HEK293 (cell line): ENCODE results near the gene OGDHL.

Source experiments
- BCL11B ChIP-seq: fragments of 450-650 bp; formaldehyde crosslinking; IDR thresholded peaks from 2 replicates; pipeline ENCODE4 v1.5.1; 2016; ENCODE audit warnings: low read depth, missing biosample characterization, missing genetic modification characterization
- CTCF ChIP-seq: fragments of 450-650 bp; formaldehyde crosslinking; IDR thresholded peaks from 2 replicates; pipeline ENCODE4 v1.5.1; 2016; ENCODE audit warnings: missing biosample characterization, missing genetic modification characterization
- SP2 ChIP-seq: fragments of 450-650 bp; formaldehyde crosslinking; IDR thresholded peaks from 2 replicates; pipeline ENCODE4 v1.5.1; 2016; ENCODE audit warnings: missing biosample characterization, missing genetic modification characterization
- ZBTB21 ChIP-seq: fragments of 450-650 bp; formaldehyde crosslinking; IDR thresholded peaks from 2 replicates; pipeline ENCODE4 v1.5.1; 2017; ENCODE audit warnings: missing biosample characterization, missing genetic modification characterization
- ZBTB44 ChIP-seq: fragments of 450-650 bp; IDR thresholded peaks from 2 replicates; pipeline ENCODE4 v1.5.1; 2018; ENCODE audit warnings: missing biosample characterization, mild to moderate bottlenecking, missing genetic modification characterization
- ZFP3 ChIP-seq: fragments of 450-650 bp; formaldehyde crosslinking; IDR thresholded peaks from 2 replicates; pipeline ENCODE4 v1.5.1; 2016; ENCODE audit warnings: low read depth, missing biosample characterization, missing genetic modification characterization
- ZNF266 ChIP-seq: fragments of 450-650 bp; formaldehyde crosslinking; IDR thresholded peaks from 2 replicates; pipeline ENCODE4 v1.5.1; 2016; ENCODE audit warnings: missing biosample characterization, missing genetic modification characterization, low read depth
- ZNF274 ChIP-seq, 2 experiments: fragments of 200-500 bp in 1 of 2; fragments of 450-650 bp in 1 of 2; sonication (Bioruptor generic) in 1 of 2; formaldehyde crosslinking in 1 of 2; IDR thresholded peaks; 2 replicates each; pipeline versions ENCODE4 v1.5.1 to v1.6.1; 2014 to 2016; ENCODE audit warnings: borderline replicate concordance in 1 of 2, inconsistent platforms in 1 of 2, low read length in 1 of 2, missing biosample characterization in 1 of 2, missing genetic modification characterization in 1 of 2
- ZNF549 ChIP-seq: fragments of 450-650 bp; IDR thresholded peaks from 2 replicates; pipeline ENCODE4 v1.5.1; 2018; ENCODE audit warnings: missing biosample characterization, missing genetic modification characterization, mild to moderate bottlenecking, inconsistent platforms, moderate library complexity
- ZNF639 ChIP-seq: fragments of 450-650 bp; formaldehyde crosslinking; IDR thresholded peaks from 2 replicates; pipeline ENCODE4 v1.5.1; 2016; ENCODE audit warnings: missing biosample characterization, missing genetic modification characterization
- TF ChIP-seq, protein P1 (sequence below): fragments of 450-650 bp; formaldehyde crosslinking; IDR thresholded peaks from 2 replicates; pipeline ENCODE4 v1.5.1; 2016; ENCODE audit warnings: missing biosample characterization, missing genetic modification characterization
- TF ChIP-seq, protein P2 (sequence below): fragments of 450-650 bp; formaldehyde crosslinking; IDR thresholded peaks from 2 replicates; pipeline ENCODE4 v1.5.1; 2016; ENCODE audit warnings: missing biosample characterization, missing genetic modification characterization
- TF ChIP-seq, protein P3 (sequence below): fragments of 450-650 bp; formaldehyde crosslinking; optimal IDR thresholded peaks from 2 replicates; pipeline ENCODE3; 2016; ENCODE audit warnings: missing biosample characterization, mild to moderate bottlenecking, missing genetic modification characterization

GRCh38 chr10:49747303-49747646 lies 14.8 kb downstream of the OGDHL start:
- TF ChIP-seq ZNF639 (no peak), CTCF (tag by site-specific recombination) (no peak), ZNF274 (IDR thresholded peaks at IDR 0.05; ENCODE audit: low read length) (no peak), ZNF274 (tag by site-specific recombination; IDR thresholded peaks at IDR 0.05; ENCODE audit: borderline replicate concordance) (no peak), ZNF549 (no peak), SP2 (tag by site-specific recombination) (no peak), ZNF266 (tag by site-specific recombination) (no peak), ZFP3 (tag by site-specific recombination) (no peak), ZBTB21 (no peak), ZBTB44 (tag by site-specific recombination) (no peak), BCL11B (tag by site-specific recombination) (no peak)
- TF ChIP-seq, protein P1, sequence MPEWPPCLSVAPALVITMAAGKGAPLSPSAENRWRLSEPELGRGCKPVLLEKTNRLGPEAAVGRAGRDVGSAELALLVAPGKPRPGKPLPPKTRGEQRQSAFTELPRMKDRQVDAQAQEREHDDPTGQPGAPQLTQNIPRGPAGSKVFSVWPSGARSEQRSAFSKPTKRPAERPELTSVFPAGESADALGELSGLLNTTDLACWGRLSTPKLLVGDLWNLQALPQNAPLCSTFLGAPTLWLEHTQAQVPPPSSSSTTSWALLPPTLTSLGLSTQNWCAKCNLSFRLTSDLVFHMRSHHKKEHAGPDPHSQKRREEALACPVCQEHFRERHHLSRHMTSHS (tag by site-specific recombination): no peak
- TF ChIP-seq, protein P2, sequence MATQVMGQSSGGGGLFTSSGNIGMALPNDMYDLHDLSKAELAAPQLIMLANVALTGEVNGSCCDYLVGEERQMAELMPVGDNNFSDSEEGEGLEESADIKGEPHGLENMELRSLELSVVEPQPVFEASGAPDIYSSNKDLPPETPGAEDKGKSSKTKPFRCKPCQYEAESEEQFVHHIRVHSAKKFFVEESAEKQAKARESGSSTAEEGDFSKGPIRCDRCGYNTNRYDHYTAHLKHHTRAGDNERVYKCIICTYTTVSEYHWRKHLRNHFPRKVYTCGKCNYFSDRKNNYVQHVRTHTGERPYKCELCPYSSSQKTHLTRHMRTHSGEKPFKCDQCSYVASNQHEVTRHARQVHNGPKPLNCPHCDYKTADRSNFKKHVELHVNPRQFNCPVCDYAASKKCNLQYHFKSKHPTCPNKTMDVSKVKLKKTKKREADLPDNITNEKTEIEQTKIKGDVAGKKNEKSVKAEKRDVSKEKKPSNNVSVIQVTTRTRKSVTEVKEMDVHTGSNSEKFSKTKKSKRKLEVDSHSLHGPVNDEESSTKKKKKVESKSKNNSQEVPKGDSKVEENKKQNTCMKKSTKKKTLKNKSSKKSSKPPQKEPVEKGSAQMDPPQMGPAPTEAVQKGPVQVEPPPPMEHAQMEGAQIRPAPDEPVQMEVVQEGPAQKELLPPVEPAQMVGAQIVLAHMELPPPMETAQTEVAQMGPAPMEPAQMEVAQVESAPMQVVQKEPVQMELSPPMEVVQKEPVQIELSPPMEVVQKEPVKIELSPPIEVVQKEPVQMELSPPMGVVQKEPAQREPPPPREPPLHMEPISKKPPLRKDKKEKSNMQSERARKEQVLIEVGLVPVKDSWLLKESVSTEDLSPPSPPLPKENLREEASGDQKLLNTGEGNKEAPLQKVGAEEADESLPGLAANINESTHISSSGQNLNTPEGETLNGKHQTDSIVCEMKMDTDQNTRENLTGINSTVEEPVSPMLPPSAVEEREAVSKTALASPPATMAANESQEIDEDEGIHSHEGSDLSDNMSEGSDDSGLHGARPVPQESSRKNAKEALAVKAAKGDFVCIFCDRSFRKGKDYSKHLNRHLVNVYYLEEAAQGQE (tag by site-specific recombination): no peak
- TF ChIP-seq, protein P3, sequence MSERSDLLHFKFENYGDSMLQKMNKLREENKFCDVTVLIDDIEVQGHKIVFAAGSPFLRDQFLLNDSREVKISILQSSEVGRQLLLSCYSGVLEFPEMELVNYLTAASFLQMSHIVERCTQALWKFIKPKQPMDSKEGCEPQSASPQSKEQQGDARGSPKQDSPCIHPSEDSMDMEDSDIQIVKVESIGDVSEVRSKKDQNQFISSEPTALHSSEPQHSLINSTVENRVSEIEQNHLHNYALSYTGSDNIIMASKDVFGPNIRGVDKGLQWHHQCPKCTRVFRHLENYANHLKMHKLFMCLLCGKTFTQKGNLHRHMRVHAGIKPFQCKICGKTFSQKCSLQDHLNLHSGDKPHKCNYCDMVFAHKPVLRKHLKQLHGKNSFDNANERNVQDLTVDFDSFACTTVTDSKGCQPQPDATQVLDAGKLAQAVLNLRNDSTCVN: no peak
